HepG2 (cell line): ENCODE data around the gene TPST2. TPM values are rescaled to one million over a fixed set of nuclear protein-coding genes. Genes with fewer than 3 reads are reported as not detected.

Experiments
- ATAC-seq: fragments of 200-7000 bp; cut with Tn5 transposase; 3 replicates; pipeline ENCODE4 v1.9.1; 2020; ENCODE audit warnings: mild to moderate bottlenecking, moderate library complexity
- BruUV-seq: library from RNA; stranded (reverse); fragments of 400-500 nt; replicated peaks from 2 replicates; lab custom pipeline; 2021; lab: Mats Ljungman, UMichigan
- CTCF ChIA-PET: fragments of 300-600 bp; formaldehyde crosslinking; extraction: SDS; loops from one replicate; lab custom pipeline; 2021; ENCODE audit warnings: low total read pairs, inconsistent platforms, low intra/inter-chr PET ratio; lab: Yijun Ruan, JAX
- POLR2A ChIA-PET: fragments of 350-600 bp; sonication (Branson Sonifier 250); formaldehyde crosslinking; loops from one replicate; lab custom pipeline; 2020; ENCODE audit warnings: antibody characterized with exemption, inconsistent platforms; lab: Yijun Ruan, JAX
- DNase-seq: peaks from one replicate; pipeline ENCODE4 v3.0.0-alpha.2; 2015; ENCODE audit warnings: low spot score
- FAIRE-seq: peaks from 3 replicates; lab custom pipeline; 2011; peaks lifted over from hg19 to GRCh38; lab: Jason Lieb, UNC
- H2AFZ ChIP-seq: one replicate; pipeline ENCODE4 v1.6.1; 2011; ENCODE audit warnings: low read length, inconsistent platforms
- H3K27ac ChIP-seq: fragments of 300-600 bp; 3 replicates; pipeline ENCODE4 v1.8.0; 2011; ENCODE audit warnings: mixed run types, mild to moderate bottlenecking, mixed read lengths, low read length, inconsistent platforms; ENCODE audit not compliant: insufficient read depth; ENCODE audit errors: extremely low read length
- H3K27me3 ChIP-seq, 2 experiments: fragments of 200-600 bp in 1 of 2; 2 replicates in 1 of 2; 3 replicates in 1 of 2; pipeline versions ENCODE4 v1.6.0 to v1.8.0; 2011; ENCODE audit warnings: low read length in 2 of 2, mild to moderate bottlenecking in 2 of 2, moderate library complexity in 2 of 2, inconsistent platforms in 1 of 2; ENCODE audit not compliant: insufficient read depth in 2 of 2, control insufficient read depth in 1 of 2
- H3K36me3 ChIP-seq, 2 experiments: fragments of 200-600 bp in 1 of 2; replicated peaks in 1 of 2; 2 replicates in 1 of 2; 3 replicates in 1 of 2; pipeline versions ENCODE4 v1.5.1 to v1.8.0; 2011; ENCODE audit warnings: low read length in 2 of 2, inconsistent platforms in 1 of 2; ENCODE audit not compliant: insufficient read depth in 2 of 2, control insufficient read depth in 1 of 2
- H3K4me1 ChIP-seq: 2 replicates; pipeline ENCODE4 v1.5.1; 2012; ENCODE audit warnings: low read length, inconsistent platforms; ENCODE audit not compliant: insufficient read depth
- H3K4me2 ChIP-seq: 2 replicates; pipeline ENCODE4 v1.6.0; 2011; ENCODE audit warnings: low read depth, low read length, inconsistent platforms
- H3K4me3 ChIP-seq, 3 experiments: fragments of 200-600 bp in 1 of 3; sonication (generic), shearing (Covaris generic) in 1 of 3; replicated peaks in 1 of 3; 2 replicates each; pipeline ENCODE4 v1.5.1; 2011 to 2016; ENCODE audit warnings: low read length in 3 of 3, inconsistent platforms in 2 of 3, low read depth in 2 of 3, mild to moderate bottlenecking in 2 of 3, control low read depth in 1 of 3, mixed read lengths in 1 of 3; ENCODE audit not compliant: insufficient read depth in 1 of 3
- H3K79me2 ChIP-seq: one replicate; pipeline ENCODE4 v1.6.1; 2011; ENCODE audit warnings: low read length, inconsistent platforms; ENCODE audit not compliant: insufficient read depth
- H3K9ac ChIP-seq: 2 replicates; pipeline ENCODE4 v1.6.0; 2011; ENCODE audit warnings: mild to moderate bottlenecking, low read depth, low read length, inconsistent platforms; ENCODE audit not compliant: insufficient read depth
- H3K9me3 ChIP-seq: 2 replicates; pipeline ENCODE4 v1.5.1; 2012; ENCODE audit warnings: mild to moderate bottlenecking, low read length
- H4K20me1 ChIP-seq: 2 replicates; pipeline ENCODE4 v1.6.0; 2011; ENCODE audit warnings: inconsistent platforms, mild to moderate bottlenecking, low read length, moderate library complexity; ENCODE audit not compliant: insufficient read depth
- HNRNPLL ChIP-seq: fragments of 200-400 bp; formaldehyde crosslinking; IDR thresholded peaks from 2 replicates; pipeline ENCODE4 v1.6.1; 2017; ENCODE audit warnings: mild to moderate bottlenecking, low read depth, low read length; ENCODE audit not compliant: poor library complexity, severe bottlenecking
- MBNL3 ChIP-seq: fragments of 250-450 bp; sonication (Bioruptor Pico); conservative IDR thresholded peaks from 2 replicates; pipeline ENCODE4 v1.8.0; 2022; ENCODE audit warnings: mild to moderate bottlenecking, inconsistent platforms
- PLRG1 ChIP-seq: fragments of 450-650 bp; conservative IDR thresholded peaks from 2 replicates; pipeline ENCODE4 v1.6.1; 2016
- PPARG ChIP-seq: conservative IDR thresholded peaks from 2 replicates; pipeline ENCODE4 v1.6.1; 2016; ENCODE audit warnings: missing biosample characterization, missing genetic modification reagents
- RBM39 ChIP-seq: fragments of 200-400 bp; formaldehyde crosslinking; IDR thresholded peaks from one replicate; pipeline ENCODE4 v1.6.1; 2018; ENCODE audit warnings: antibody characterized with exemption, mild to moderate bottlenecking, low read depth, low read length; ENCODE audit not compliant: poor library complexity, severe bottlenecking
- SETDB1 ChIP-seq: sonication (generic); formaldehyde crosslinking; IDR thresholded peaks from 2 replicates; pipeline ENCODE4 v1.5.1; 2020; ENCODE audit warnings: missing genetic modification reagents, mild to moderate bottlenecking, borderline replicate concordance
- TSC22D2 ChIP-seq: sonication (generic); formaldehyde crosslinking; IDR thresholded peaks from 2 replicates; pipeline ENCODE4 v1.5.1; 2020; ENCODE audit warnings: missing genetic modification reagents, mild to moderate bottlenecking, borderline replicate concordance
- ZFP37 ChIP-seq: sonication (generic); formaldehyde crosslinking; IDR thresholded peaks from 2 replicates; pipeline ENCODE4 v1.4.0; 2020; ENCODE audit warnings: missing genetic modification reagents, borderline replicate concordance
- ZNF224 ChIP-seq: sonication (generic); formaldehyde crosslinking; IDR thresholded peaks from 2 replicates; pipeline ENCODE4 v1.5.0; 2020; ENCODE audit warnings: mild to moderate bottlenecking, missing genetic modification reagents
- ZNF816 ChIP-seq: sonication (generic); formaldehyde crosslinking; IDR thresholded peaks from 2 replicates; pipeline ENCODE4 v1.8.0; 2022; ENCODE audit warnings: missing genetic modification reagents, mild to moderate bottlenecking, borderline replicate concordance
- WGBS: methylation state at CpG from one replicate; pipeline ENCODE4 v1.1.6; 2017; ENCODE audit warnings: low lambda C conversion rate; 5-methylcytosine and 5-hydroxymethylcytosine counted together
- in situ Hi-C: cut with HindIII; loops from 2 replicates; pipeline ENCODE4 v1.10.0; 2017; ENCODE audit warnings: low pct_unique_long_range_greater_than_20kb; ENCODE audit not compliant: extremely low pct_ligation_motif_present
- intact Hi-C: fragments of 100-400 bp; cut with micrococcal nuclease; formaldehyde crosslinking; loops from one replicate; pipeline ENCODE4 v1.10.0; 2022; ENCODE audit not compliant: unreplicated experiment
- polyA plus RNA-seq, 8 experiments: library from polyadenylated mRNA; depleted of rRNA in 3 of 8; stranded (reverse) in 7 of 8; unstranded in 1 of 8; fragments of >200 nt; fragmentation: Illumina TruSeq in 4 of 8; extraction: Trizol in 4 of 8; gene quantifications; 2 replicates each; pipeline versions ENCODE4 v1.2.1 to v1.2.3, GENCODE V29; 2011 to 2016; ENCODE audit warnings: low read depth in 4 of 8, missing spikeins in 1 of 8, mixed read lengths in 1 of 8; ENCODE audit not compliant: insufficient read depth in 1 of 8
- total RNA-seq, 5 experiments: library from RNA; depleted of rRNA; stranded (reverse); fragments of >200 nt; fragmentation: Illumina TruSeq; extraction: Trizol; gene quantifications; 2 replicates each; pipeline ENCODE4 v1.2.3, GENCODE V29; 2016; ENCODE audit warnings: low read depth in 1 of 5
- TF ChIP-seq, protein P1 (sequence below): sonication (generic); formaldehyde crosslinking; IDR thresholded peaks from 2 replicates; pipeline ENCODE4 v1.4.0; 2020; ENCODE audit warnings: missing genetic modification reagents
- TF ChIP-seq, protein P2 (sequence below): IDR thresholded peaks from 2 replicates; pipeline ENCODE4 v1.6.1; 2016; ENCODE audit warnings: control low read depth

TPST2 gene
- total and polyA plus RNA-seq, 2 of the 13 experiments (the other 11 are each of a cell fraction or from before 2014, with no cell fraction given) = 15.2 to 23.8 TPM

DNA sequence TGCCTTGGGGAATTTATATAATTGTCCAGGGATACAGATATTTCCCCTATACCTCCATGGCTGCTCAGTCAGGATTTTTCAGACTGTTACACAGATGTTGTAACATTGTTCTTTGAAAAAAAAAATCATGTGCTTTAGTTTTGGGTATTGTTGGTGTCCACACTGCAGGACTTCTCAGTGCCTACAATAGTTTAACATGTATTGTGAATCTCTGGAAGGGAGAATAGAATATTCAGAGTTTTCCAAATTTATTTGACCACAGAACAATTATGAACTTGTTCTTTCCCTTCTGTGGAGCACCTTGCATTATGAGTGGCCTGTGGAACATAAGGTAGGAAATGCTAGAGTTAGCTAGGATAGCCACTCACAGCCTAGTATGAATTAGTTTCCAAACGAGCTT, 46.4 kb upstream of the TPST2 start:
- POLR2A ChIA-PET = no interaction called here
- ATAC-seq = no peak
- WGBS = 0% methylated on average over 1 of the region's 1 CpG
- BruUV-seq = no TSS peak
- Histone ChIP-seq H3K9ac (no peak overlapping the region), H3K27me3 (peaks cover 3 to 29% of the 10 kb centered on the region in 2 experiments; a peak in 2 of 5 replicates), H2AFZ (no peak overlapping the region), H3K4me2 (no peak overlapping the region), H3K4me1 (no peaks in the 10 kb centered on the region), H3K27ac (no peak overlapping the region), H3K79me2 (no peaks in the 10 kb centered on the region), H3K9me3 (no peaks in the 10 kb centered on the region), H4K20me1 (no peaks in the 10 kb centered on the region), H3K36me3 (no peaks in the 10 kb centered on the region), H3K4me3 (no peak overlapping the region)
- intact Hi-C loops (no loop called here), in situ Hi-C loops (no loop called here)
- no peak for DNase-seq
- TF ChIP-seq PPARG (CRISPR knock-in tag) (no peak), SETDB1 (no peak), PLRG1 (no peak), RBM39 (no peak)
- TF ChIP-seq, protein P1, sequence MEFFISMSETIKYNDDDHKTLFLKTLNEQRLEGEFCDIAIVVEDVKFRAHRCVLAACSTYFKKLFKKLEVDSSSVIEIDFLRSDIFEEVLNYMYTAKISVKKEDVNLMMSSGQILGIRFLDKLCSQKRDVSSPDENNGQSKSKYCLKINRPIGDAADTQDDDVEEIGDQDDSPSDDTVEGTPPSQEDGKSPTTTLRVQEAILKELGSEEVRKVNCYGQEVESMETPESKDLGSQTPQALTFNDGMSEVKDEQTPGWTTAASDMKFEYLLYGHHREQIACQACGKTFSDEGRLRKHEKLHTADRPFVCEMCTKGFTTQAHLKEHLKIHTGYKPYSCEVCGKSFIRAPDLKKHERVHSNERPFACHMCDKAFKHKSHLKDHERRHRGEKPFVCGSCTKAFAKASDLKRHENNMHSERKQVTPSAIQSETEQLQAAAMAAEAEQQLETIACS (CRISPR knock-in tag) = no peak
- CTCF ChIA-PET = no interaction called here
- FAIRE-seq = no peak

DNA sequence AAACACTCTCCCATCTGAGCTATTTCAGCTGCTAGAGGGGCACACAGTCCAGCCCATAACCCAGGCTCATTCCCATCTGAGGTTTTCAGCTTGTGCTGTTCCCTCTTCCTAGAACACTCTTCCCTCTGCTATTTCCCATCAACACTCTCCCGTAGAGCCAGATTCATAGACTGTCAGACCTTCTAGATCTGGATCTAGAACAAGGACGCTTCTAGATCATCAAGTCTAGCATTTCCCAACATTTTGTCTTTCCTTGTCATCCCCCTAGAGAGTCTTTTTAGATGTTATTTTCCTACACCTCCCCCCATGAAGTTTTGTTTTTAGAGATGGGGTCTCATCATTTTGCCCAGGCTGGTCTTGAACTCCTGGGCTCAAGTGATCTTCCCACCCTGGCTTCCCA, 45.2 kb upstream of the TPST2 start:
- no peaks in the 10 kb centered on the region for H3K79me2 ChIP-seq
- H3K4me3 ChIP-seq = no peak overlapping the region
- ChIA-PET POLR2A (no interaction called here), CTCF (no interaction called here)
- in situ Hi-C loops = no loop called here
- no peaks in the 10 kb centered on the region for H3K4me1 ChIP-seq
- no peak overlapping the region for H2AFZ ChIP-seq
- no peak overlapping the region for H3K27ac ChIP-seq
- 8% methylated on average over 2 of the region's 2 CpGs for WGBS
- FAIRE-seq (no peak), DNase-seq (no peak), ATAC-seq (no peak)
- H3K9ac ChIP-seq = no peak overlapping the region
- intact Hi-C loops = no loop called here
- TF ChIP-seq MBNL3 (CRISPR knock-in tag) (no peak), HNRNPLL (no peak), RBM39 (no peak), ZFP37 (no peak), TSC22D2 (no peak), ZNF224 (CRISPR knock-in tag) (no peak), ZNF816 (no peak)
- TF ChIP-seq, protein P2, sequence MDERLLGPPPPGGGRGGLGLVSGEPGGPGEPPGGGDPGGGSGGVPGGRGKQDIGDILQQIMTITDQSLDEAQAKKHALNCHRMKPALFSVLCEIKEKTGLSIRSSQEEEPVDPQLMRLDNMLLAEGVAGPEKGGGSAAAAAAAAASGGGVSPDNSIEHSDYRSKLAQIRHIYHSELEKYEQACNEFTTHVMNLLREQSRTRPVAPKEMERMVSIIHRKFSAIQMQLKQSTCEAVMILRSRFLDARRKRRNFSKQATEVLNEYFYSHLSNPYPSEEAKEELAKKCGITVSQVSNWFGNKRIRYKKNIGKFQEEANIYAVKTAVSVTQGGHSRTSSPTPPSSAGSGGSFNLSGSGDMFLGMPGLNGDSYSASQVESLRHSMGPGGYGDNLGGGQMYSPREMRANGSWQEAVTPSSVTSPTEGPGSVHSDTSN (CRISPR knock-in tag) = no peak
- no peaks in the 10 kb centered on the region for H3K9me3 ChIP-seq
- H4K20me1 ChIP-seq = no peaks in the 10 kb centered on the region
- no peaks in the 10 kb centered on the region for H3K36me3 ChIP-seq
- no TSS peak for BruUV-seq
- peaks cover 1 to 21% of the 10 kb centered on the region in 2 experiments; a peak in 1 of 5 replicates for H3K27me3 ChIP-seq
- H3K4me2 ChIP-seq = no peak overlapping the region
